Mucosa of rectum (tissue), 2 donors: ENCODE results near the gene ARHGEF26.

Source experiments
- H3K27ac ChIP-seq, 2 donors: one replicate each; pipeline ENCODE4 v1.7.0; 2013; ENCODE audit warnings: inconsistent platforms in 2 of 2, low read depth in 2 of 2, low read length in 2 of 2
- H3K27me3 ChIP-seq, 2 donors: one replicate each; pipeline ENCODE4 v1.7.0; 2013; ENCODE audit warnings: low read length in 2 of 2; ENCODE audit not compliant: control insufficient read depth in 2 of 2, insufficient read depth in 2 of 2
- H3K36me3 ChIP-seq, 2 donors: one replicate each; pipeline ENCODE4 v1.7.0; 2013; ENCODE audit warnings: low read length in 2 of 2; ENCODE audit not compliant: control insufficient read depth in 2 of 2, insufficient read depth in 2 of 2
- H3K4me1 ChIP-seq, 2 donors: one replicate each; pipeline ENCODE4 v1.7.0; 2013; ENCODE audit warnings: low read length in 2 of 2, mild to moderate bottlenecking in 1 of 2; ENCODE audit not compliant: control insufficient read depth in 2 of 2, insufficient read depth in 2 of 2
- H3K4me3 ChIP-seq, 2 donors: one replicate each; pipeline ENCODE4 v1.7.0; 2013; ENCODE audit warnings: low read length in 2 of 2
- H3K9ac ChIP-seq, 2 donors: one replicate each; pipeline ENCODE4 v1.7.0; 2013; ENCODE audit warnings: low read length in 2 of 2, low read depth in 1 of 2, mild to moderate bottlenecking in 1 of 2
- H3K9me3 ChIP-seq, 2 donors: one replicate each; pipeline ENCODE4 v1.7.0; 2013; ENCODE audit warnings: low read length in 2 of 2; ENCODE audit not compliant: control insufficient read depth in 2 of 2
- donor health status: healthy.
- donor health status: Normal muscosa, but diverticular disease.

Gene ARHGEF26

GRCh38 chr3:154177406-154177805, 56.2 kb downstream of the ARHGEF26 start:
- H3K36me3 ChIP-seq: no peaks in the 10 kb centered on the region
- H3K4me1 ChIP-seq: no peaks in the 10 kb centered on the region
- no peak overlapping the region for H3K27ac ChIP-seq
- no peak overlapping the region for H3K9ac ChIP-seq
- H3K27me3 ChIP-seq: no peaks in the 10 kb centered on the region
- no peak overlapping the region for H3K4me3 ChIP-seq
- no peaks in the 10 kb centered on the region for H3K9me3 ChIP-seq

GRCh38 chr3:154178172-154178571, 57.0 kb downstream of the ARHGEF26 start:
- Histone ChIP-seq H3K9ac (no peak overlapping the region), H3K9me3 (no peaks in the 10 kb centered on the region), H3K27ac (no peak overlapping the region), H3K36me3 (no peaks in the 10 kb centered on the region), H3K4me3 (no peak overlapping the region), H3K4me1 (peaks cover 0 to 2% of the 10 kb centered on the region in 2 donors), H3K27me3 (no peaks in the 10 kb centered on the region)

- peak overlapping the region in 1 of 2 donors; percentile 18 for H3K27ac ChIP-seq
- no peak overlapping the region for H3K9ac ChIP-seq
- H3K27me3 ChIP-seq: no peaks in the 10 kb centered on the region
- no peaks in the 10 kb centered on the region for H3K36me3 ChIP-seq
- H3K4me3 ChIP-seq: no peak overlapping the region
- no peaks in the 10 kb centered on the region for H3K9me3 ChIP-seq
- peaks cover 0 to 2% of the 10 kb centered on the region in 2 donors for H3K4me1 ChIP-seq
Observed at GRCh38 chr3:154180836-154181691, 59.9 kb downstream of the ARHGEF26 start.

GRCh38 chr3:154182322-154182922, 61.2 kb downstream of the ARHGEF26 start:
- Histone ChIP-seq H3K9ac (no peak overlapping the region), H3K4me1 (peaks cover 0 to 2% of the 10 kb centered on the region in 2 donors), H3K9me3 (no peaks in the 10 kb centered on the region), H3K27ac (no peak overlapping the region), H3K4me3 (no peak overlapping the region), H3K27me3 (no peaks in the 10 kb centered on the region), H3K36me3 (no peaks in the 10 kb centered on the region)

GRCh38 chr3:154182975-154183374, 61.8 kb downstream of the ARHGEF26 start:
- Histone ChIP-seq H3K36me3 (no peaks in the 10 kb centered on the region), H3K4me1 (peaks cover 0 to 2% of the 10 kb centered on the region in 2 donors), H3K27ac (no peak overlapping the region)

GRCh38 chr3:154184582-154184981, 63.4 kb downstream of the ARHGEF26 start:
- Histone ChIP-seq H3K9ac (no peak overlapping the region), H3K27ac (no peak overlapping the region), H3K4me3 (no peak overlapping the region), H3K36me3 (peaks cover 0 to 3% of the 10 kb centered on the region in 2 donors), H3K9me3 (no peaks in the 10 kb centered on the region), H3K4me1 (peaks cover 0 to 2% of the 10 kb centered on the region in 2 donors), H3K27me3 (no peaks in the 10 kb centered on the region)

More at GRCh38 chr3:154182975-154183374, 61.8 kb downstream of the ARHGEF26 start:
- Histone ChIP-seq H3K27me3 (no peaks in the 10 kb centered on the region), H3K9me3 (no peaks in the 10 kb centered on the region), H3K9ac (no peak overlapping the region), H3K4me3 (no peak overlapping the region)

- H3K9ac ChIP-seq: no peak overlapping the region
- no peak overlapping the region for H3K27ac ChIP-seq
- no peaks in the 10 kb centered on the region for H3K27me3 ChIP-seq
- no peaks in the 10 kb centered on the region for H3K4me1 ChIP-seq
- H3K9me3 ChIP-seq: no peaks in the 10 kb centered on the region
- H3K4me3 ChIP-seq: no peak overlapping the region
- peaks cover 0 to 3% of the 10 kb centered on the region in 2 donors for H3K36me3 ChIP-seq
Observed at GRCh38 chr3:154188437-154188836, 67.2 kb downstream of the ARHGEF26 start.

GRCh38 chr3:154188846-154189245, 67.7 kb downstream of the ARHGEF26 start:
- Histone ChIP-seq H3K36me3 (peaks cover 0 to 3% of the 10 kb centered on the region in 2 donors), H3K9ac (no peak overlapping the region), H3K4me1 (no peaks in the 10 kb centered on the region), H3K4me3 (no peak overlapping the region), H3K27me3 (no peaks in the 10 kb centered on the region), H3K9me3 (no peaks in the 10 kb centered on the region), H3K27ac (no peak overlapping the region)

- H3K27me3 ChIP-seq: no peaks in the 10 kb centered on the region
- no peaks in the 10 kb centered on the region for H3K4me1 ChIP-seq
- H3K9me3 ChIP-seq: no peaks in the 10 kb centered on the region
- no peak overlapping the region for H3K27ac ChIP-seq
- H3K9ac ChIP-seq: no peak overlapping the region
- H3K4me3 ChIP-seq: no peak overlapping the region
- peaks cover 0 to 3% of the 10 kb centered on the region in 2 donors for H3K36me3 ChIP-seq
Observed at GRCh38 chr3:154191520-154191919, 70.3 kb downstream of the ARHGEF26 start.

- Histone ChIP-seq H3K9ac (no peak overlapping the region), H3K4me3 (no peak overlapping the region), H3K27me3 (no peaks in the 10 kb centered on the region), H3K4me1 (no peaks in the 10 kb centered on the region), H3K36me3 (peaks cover 0 to 3% of the 10 kb centered on the region in 2 donors), H3K9me3 (no peaks in the 10 kb centered on the region), H3K27ac (no peak overlapping the region)
Observed at GRCh38 chr3:154192225-154192624, 71.0 kb downstream of the ARHGEF26 start.
